ENCODE data around the gene GCNT2. TPM values are rescaled to one million over a fixed set of nuclear protein-coding genes. Genes with fewer than 3 reads are reported as not detected.

The GCNT2 gene
- total RNA-seq, 4 donors from 2014 or later: 15.8 to 23.2 (median 19.4) TPM

DNA sequence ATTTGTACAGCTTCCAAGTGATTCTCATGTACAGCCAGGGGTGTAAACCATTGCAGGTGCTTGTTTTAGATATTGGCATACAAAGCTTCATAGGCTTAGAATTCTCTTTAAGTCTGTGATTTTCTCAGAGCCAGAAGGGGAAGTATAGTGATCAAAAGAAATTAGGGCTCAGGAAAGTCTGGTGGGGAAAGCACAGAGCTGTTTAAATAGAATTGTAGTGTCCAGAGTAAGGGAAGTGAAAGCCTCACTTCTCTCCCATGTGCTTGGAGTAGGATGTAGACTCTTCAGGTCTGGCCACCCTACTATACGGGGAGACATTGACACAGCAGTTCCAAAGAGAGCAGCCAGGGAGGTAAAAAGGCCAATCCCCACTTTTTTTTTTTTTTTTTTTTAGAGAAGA is 10.4 kb downstream of the GCNT2 start:
- no peak for DNase-seq (ENCODE audit: extremely low spot score)
- Histone ChIP-seq H3K36me3 (no peaks in the 10 kb centered on the region), H3K9me3 (no peaks in the 10 kb centered on the region), H3K4me3 (no peak overlapping the region), H3K4me1 (peaks cover 7 to 39% (median 12%) of the 10 kb centered on the region in 4 donors), H3K27me3 (no peaks in the 10 kb centered on the region), H3K27ac (replicated peaks in 1 of 4) (peak overlapping the region in 1 of 4 donors; percentile 31)
- TF ChIP-seq, protein P1, sequence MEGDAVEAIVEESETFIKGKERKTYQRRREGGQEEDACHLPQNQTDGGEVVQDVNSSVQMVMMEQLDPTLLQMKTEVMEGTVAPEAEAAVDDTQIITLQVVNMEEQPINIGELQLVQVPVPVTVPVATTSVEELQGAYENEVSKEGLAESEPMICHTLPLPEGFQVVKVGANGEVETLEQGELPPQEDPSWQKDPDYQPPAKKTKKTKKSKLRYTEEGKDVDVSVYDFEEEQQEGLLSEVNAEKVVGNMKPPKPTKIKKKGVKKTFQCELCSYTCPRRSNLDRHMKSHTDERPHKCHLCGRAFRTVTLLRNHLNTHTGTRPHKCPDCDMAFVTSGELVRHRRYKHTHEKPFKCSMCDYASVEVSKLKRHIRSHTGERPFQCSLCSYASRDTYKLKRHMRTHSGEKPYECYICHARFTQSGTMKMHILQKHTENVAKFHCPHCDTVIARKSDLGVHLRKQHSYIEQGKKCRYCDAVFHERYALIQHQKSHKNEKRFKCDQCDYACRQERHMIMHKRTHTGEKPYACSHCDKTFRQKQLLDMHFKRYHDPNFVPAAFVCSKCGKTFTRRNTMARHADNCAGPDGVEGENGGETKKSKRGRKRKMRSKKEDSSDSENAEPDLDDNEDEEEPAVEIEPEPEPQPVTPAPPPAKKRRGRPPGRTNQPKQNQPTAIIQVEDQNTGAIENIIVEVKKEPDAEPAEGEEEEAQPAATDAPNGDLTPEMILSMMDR (IDR thresholded peaks at IDR 0.05): no peak
- no peak for TF ChIP-seq POLR2A (IDR thresholded peaks at IDR 0.05; ENCODE audit: low read depth)
- 79% methylated on average over 1 of the region's 1 CpG for WGBS
- intact Hi-C loops (cut with DNase I): no loop called here

GRCh38 chr6:10531942-10532341 is 10.8 kb downstream of the GCNT2 start:
- H3K4me3 ChIP-seq: peak overlapping the region in 1 of 4 donors; percentile 30
- no peak for TF ChIP-seq POLR2AphosphoS5 (IDR thresholded peaks at IDR 0.05)
- TF ChIP-seq, protein P1 (IDR thresholded peaks at IDR 0.05): no peak
- TF ChIP-seq POLR2A (IDR thresholded peaks at IDR 0.05; ENCODE audit: low read depth): no peak
- no peak for TF ChIP-seq EP300 (IDR thresholded peaks at IDR 0.05)
- no peaks in the 10 kb centered on the region for H3K36me3 ChIP-seq
- H3K4me1 ChIP-seq: peaks cover 7 to 36% (median 12%) of the 10 kb centered on the region in 4 donors
- intact Hi-C loops (cut with DNase I): no loop called here
- no peaks in the 10 kb centered on the region for H3K27me3 ChIP-seq
- no peak for DNase-seq (ENCODE audit: extremely low spot score)
- H3K27ac ChIP-seq (replicated peaks in 1 of 4): peak overlapping the region in 1 of 4 donors; percentile 31
- no peaks in the 10 kb centered on the region for H3K9me3 ChIP-seq
- WGBS: 68% methylated on average over 9 of the region's 9 CpGs

DNA sequence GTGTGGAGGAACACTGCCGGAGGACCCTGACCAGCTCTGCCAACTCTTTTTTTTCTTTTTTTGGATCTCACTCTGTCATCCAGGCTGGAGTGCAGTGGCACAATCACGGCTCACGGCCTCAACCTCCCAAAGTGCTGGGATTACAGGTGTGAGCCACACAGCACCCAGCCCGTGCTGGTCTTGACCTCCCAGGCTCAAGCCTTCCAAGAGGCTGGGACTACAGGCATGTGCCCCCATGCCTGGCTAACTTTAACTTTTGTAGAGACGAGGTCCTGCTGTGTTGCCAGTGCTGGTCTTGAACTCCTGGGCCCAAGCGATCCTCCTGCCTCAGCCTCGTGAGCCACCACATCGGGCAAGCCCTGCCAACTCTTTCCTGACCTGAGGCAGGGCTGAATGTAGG is 11.2 kb downstream of the GCNT2 start:
- DNase-seq (ENCODE audit: extremely low spot score): no peak
- WGBS: 89% methylated on average over 8 of the region's 8 CpGs
- H3K27me3 ChIP-seq: no peaks in the 10 kb centered on the region
- H3K36me3 ChIP-seq: no peaks in the 10 kb centered on the region
- no peaks in the 10 kb centered on the region for H3K9me3 ChIP-seq
- H3K4me1 ChIP-seq: peaks cover 7 to 36% (median 12%) of the 10 kb centered on the region in 4 donors
- intact Hi-C loops (cut with DNase I): no loop called here
- peak overlapping the region in 1 of 4 donors; percentile 31 for H3K27ac ChIP-seq (replicated peaks in 1 of 4)
- TF ChIP-seq POLR2AphosphoS5 (IDR thresholded peaks at IDR 0.05): no peak
- TF ChIP-seq, protein P1 (IDR thresholded peaks at IDR 0.05): no peak
- TF ChIP-seq POLR2A (IDR thresholded peaks at IDR 0.05; ENCODE audit: low read depth): no peak
- TF ChIP-seq EP300 (IDR thresholded peaks at IDR 0.05): no peak
- no peak overlapping the region for H3K4me3 ChIP-seq

- no peak for DNase-seq (ENCODE audit: extremely low spot score)
- H3K4me3 ChIP-seq: no peak overlapping the region
These were observed 13.2 kb downstream of the GCNT2 start for GRCh38 chr6:10534419-10534762.

More at GRCh38 chr6:10534419-10534762, 13.2 kb downstream of the GCNT2 start:
- H3K27ac ChIP-seq (replicated peaks in 1 of 4): no peak overlapping the region
- intact Hi-C loops (cut with DNase I): no loop called here
- no peaks in the 10 kb centered on the region for H3K36me3 ChIP-seq
- no peaks in the 10 kb centered on the region for H3K9me3 ChIP-seq
- H3K27me3 ChIP-seq: no peaks in the 10 kb centered on the region
- TF ChIP-seq POLR2AphosphoS5 (IDR thresholded peaks at IDR 0.05): no peak
- TF ChIP-seq, protein P1 (IDR thresholded peaks at IDR 0.05): no peak
- no peak for TF ChIP-seq POLR2A (IDR thresholded peaks at IDR 0.05; ENCODE audit: low read depth)
- TF ChIP-seq EP300 (IDR thresholded peaks at IDR 0.05): no peak
- peaks cover 0 to 23% (median 8%) of the 10 kb centered on the region in 4 donors for H3K4me1 ChIP-seq
- WGBS: 67% methylated on average over 4 of the region's 4 CpGs
